Endothelial cell of umbilical vein (primary cell): Measurements from ENCODE around the gene OR9A2.

Source experiments
- CTCF ChIP-seq, 2 donors: IDR thresholded peaks; 1 replicate in 1 of 2; 2 replicates in 1 of 2; pipeline ENCODE4 v1.5.1; 2011; ENCODE audit warnings: low read length in 2 of 2, mild to moderate bottlenecking in 2 of 2, moderate library complexity in 2 of 2, control low read depth in 1 of 2, inconsistent platforms in 1 of 2, low read depth in 1 of 2; ENCODE audit not compliant: insufficient read depth in 1 of 2; ENCODE audit errors: extremely low read depth in 1 of 2
- EZH2 ChIP-seq: IDR thresholded peaks from 2 replicates; pipeline ENCODE4 v1.6.1; 2012; ENCODE audit warnings: borderline replicate concordance, low read depth, mild to moderate bottlenecking, moderate library complexity, low read length, inconsistent platforms; ENCODE audit not compliant: severe bottlenecking
- MAX ChIP-seq: IDR thresholded peaks from 2 replicates; pipeline ENCODE4 v1.6.1; 2011; ENCODE audit not compliant: insufficient read depth, insufficient read length
- MYC ChIP-seq: IDR thresholded peaks from one replicate; pipeline ENCODE4 v1.6.1; 2011; ENCODE audit warnings: mild to moderate bottlenecking, low read depth, low read length
- POLR2A ChIP-seq: IDR thresholded peaks from 2 replicates; pipeline ENCODE4 v1.6.1; 2012; ENCODE audit warnings: low read depth, mild to moderate bottlenecking, control low read depth, low read length

- TF ChIP-seq EZH2 (no peak), MYC (no peak), CTCF (IDR thresholded peaks at IDR 0.05; ENCODE audit: extremely low read depth in 1 of 2, insufficient read depth in 1 of 2, low read depth in 1 of 2, low read length in 2 of 2) (no peak), POLR2A (no peak), MAX (no peak)
Observed at GRCh38 chr7:143042790-143043271, 15.9 kb upstream of the OR9A2 start.
